Raji (cell line): ENCODE measurements around the gene GIMD1.

ENCODE experiments used
- POLR2A ChIP-seq: IDR thresholded peaks from 2 replicates; pipeline ENCODE4 v1.6.1; 2011; ENCODE audit warnings: low read depth, low read length, control low read depth; ENCODE audit not compliant: insufficient read depth

Gene GIMD1

GRCh38 chr4:106362086-106362825, 6.3 kb downstream of the GIMD1 start:
- no peak for TF ChIP-seq POLR2A

DNA sequence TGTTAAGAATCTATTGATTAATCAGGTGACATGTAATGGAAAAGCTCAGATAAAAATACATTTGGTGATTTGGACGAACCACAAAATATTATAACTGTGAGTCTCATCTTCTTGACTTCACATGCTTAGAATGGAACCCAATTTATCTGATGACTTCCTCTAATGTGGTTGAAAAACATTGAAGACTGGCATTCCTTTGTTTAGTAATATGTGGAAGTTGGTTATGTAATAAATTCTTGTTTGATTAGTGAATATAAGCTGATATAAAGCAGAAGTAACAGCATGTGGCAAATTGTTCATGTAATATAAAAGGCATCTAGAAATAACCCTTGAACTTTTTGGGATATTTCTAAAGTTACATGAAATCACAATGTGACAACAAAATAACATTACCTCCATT, 9.7 kb downstream of the GIMD1 start:
- no peak for TF ChIP-seq POLR2A

GRCh38 chr4:106355193-106355592, 13.4 kb downstream of the GIMD1 start:
- no peak for TF ChIP-seq POLR2A

GRCh38 chr4:106353786-106354185, 14.8 kb downstream of the GIMD1 start:
- TF ChIP-seq POLR2A = no peak

DNA sequence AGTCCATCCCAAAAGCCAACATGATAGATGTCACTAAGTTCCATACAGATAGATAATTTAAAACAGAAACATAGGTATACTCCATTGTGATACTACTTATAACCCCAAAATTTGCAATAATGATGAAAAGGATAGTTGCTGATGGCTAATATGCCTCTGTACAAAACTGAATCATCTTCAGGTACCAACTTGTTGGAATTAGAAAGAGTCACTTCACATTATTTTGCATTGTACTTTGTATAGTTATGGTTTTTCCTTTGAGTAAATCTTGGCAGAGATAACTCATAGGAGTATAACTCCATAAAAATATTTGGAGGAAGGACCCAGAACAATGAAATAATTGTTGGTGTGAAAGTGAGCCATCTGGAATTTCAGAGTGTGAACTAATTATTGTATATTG, 17.6 kb downstream of the GIMD1 start:
- TF ChIP-seq POLR2A = no peak

- no peak for TF ChIP-seq POLR2A
Observed at GRCh38 chr4:106347167-106347566, 21.4 kb downstream of the GIMD1 start.

GRCh38 chr4:106344647-106344970, 24.0 kb downstream of the GIMD1 start:
- no peak for TF ChIP-seq POLR2A

DNA sequence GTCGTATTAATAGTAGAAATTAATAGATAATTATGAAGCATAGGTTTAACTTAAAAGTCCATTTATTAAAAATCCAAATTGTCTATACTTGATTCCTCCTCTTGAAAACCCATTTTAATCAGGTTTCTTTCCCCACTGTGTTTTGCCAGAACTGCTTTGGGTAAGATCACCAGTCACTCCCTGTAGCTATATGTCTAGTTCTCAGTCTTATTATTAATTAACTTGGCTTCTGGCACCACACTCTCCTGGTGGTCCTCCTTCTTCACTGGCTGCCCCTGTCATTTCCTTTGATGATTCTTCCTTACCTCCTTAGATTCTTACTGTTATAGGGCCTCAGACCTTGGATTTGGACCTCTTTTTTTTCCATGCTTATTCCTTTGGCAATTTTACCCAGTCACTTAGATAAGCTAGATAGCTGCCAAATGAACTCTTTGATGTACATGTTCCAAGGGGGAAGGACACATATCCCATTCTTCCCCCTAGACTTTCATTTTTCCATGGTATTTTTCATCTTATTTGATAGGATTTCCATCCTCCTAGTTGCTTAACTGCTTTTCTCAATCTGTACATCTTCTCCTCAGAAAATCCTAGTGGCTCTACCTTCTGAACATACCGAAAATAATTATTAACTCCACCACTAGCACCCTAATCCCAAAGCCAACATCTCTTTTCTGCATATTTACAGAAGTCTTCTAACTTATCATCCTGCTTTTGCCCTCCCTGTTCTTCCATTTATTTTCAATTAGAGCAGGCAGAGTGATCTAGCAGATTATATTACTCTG, 24.5 kb downstream of the GIMD1 start:
- no peak for TF ChIP-seq POLR2A

DNA sequence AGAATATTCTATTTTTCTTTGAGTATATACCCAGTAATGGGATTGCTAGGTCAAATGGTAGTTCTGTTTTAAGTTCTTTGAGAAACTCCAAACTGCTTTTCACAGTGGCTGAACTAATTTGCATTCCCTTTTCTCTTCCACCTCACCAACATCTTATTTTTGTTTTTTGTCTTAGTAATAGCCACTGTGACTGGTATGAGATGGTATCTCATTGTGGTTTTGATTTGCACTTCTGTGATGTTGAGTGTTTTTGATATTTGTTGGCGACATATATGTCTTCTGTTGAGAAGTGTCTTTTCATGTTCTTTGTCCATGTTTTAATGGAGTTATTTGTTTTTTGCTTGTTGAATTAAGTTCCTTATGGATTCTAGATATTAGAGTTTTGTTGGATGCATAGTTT, 27.8 kb downstream of the GIMD1 start:
- TF ChIP-seq POLR2A = no peak

GRCh38 chr4:106339431-106339830, 29.1 kb downstream of the GIMD1 start:
- no peak for TF ChIP-seq POLR2A

- TF ChIP-seq POLR2A = no peak
Observed at GRCh38 chr4:106338671-106339070, 29.9 kb downstream of the GIMD1 start.

DNA sequence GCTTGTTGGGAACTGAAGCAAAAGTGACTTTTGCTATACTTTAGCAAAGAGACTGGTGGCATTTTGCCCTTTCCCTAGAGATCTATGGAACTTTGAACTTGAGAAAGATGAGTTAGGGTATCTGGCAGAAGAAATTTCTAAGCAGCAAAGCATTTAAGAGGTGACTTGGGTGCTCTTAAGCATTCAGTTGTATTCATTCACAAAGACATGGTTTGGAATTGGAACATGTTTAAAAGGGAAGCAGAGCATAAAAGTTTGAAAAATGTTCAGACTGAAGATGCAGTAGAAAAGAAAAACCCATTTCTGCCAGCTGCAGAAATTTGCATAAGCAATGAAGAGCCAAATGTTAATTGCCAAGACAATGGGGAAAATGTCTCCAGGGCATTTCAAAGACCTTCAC, 30.7 kb downstream of the GIMD1 start:
- no peak for TF ChIP-seq POLR2A

GRCh38 chr4:106336618-106337017, 32.0 kb downstream of the GIMD1 start:
- TF ChIP-seq POLR2A = no peak

GRCh38 chr4:106334741-106335470, 33.7 kb downstream of the GIMD1 start:
- TF ChIP-seq POLR2A = no peak

DNA sequence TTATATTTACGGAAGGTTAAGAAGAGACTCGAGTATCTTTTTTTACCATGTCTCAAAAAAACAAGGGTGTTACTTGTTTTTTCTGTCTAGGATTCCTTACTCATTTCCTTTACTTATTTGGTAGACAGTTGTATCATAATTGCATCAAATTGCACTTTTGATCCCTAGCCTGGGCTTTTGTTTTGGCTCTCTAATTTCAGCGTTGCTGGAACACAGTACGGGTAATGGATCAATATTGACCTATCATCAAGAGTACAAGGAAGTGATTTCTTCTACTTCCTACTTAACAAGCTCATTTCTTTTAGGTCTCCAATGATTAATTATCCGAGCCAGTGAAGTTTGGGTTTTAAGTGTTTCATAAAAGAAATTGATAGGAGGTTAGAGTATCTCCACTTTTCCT, 35.4 kb downstream of the GIMD1 start:
- TF ChIP-seq POLR2A = no peak

DNA sequence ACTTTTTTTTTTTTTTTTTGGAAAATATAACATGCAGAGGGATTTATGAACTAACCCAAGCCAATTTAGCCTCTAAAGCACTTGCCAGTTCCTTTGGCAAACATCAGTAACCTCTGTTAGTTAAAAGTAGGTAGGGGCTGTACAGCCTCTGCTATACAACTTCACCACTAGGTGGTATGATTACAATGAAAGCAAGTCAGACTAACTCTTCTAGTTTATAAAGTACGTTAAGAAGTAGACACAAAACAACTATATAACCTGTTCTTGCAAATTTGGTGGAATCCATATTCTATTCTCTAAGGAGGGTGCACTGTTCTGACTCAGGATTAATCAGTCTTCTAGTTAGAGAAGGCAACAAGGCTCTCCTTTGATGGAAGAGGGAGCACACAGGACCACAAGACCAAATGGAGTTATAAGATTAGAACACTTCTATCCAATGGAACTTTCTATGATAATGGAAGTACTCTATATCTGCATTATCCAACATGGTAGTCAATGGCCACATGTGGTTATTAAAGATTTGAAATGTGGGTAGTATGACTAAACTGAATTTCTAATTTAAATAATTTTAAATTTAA, 39.4 kb downstream of the GIMD1 start:
- TF ChIP-seq POLR2A = no peak

DNA sequence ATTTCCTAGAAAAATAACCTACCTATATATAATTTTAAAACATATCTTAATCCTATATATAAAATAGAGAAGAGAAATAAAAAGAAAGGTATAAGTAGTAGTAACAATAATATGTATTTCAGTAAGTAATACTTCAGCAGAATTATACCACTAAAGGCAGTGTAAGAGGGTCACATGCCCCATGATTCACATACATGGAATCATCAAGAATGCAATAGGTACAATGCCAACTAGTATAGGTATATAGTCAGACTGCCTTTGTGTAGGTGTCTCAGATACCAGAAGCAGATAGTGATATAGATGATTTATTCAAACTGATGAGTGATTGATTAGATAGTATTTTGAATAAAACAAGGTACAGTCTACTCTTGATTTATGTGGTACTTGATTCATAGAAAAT, 42.8 kb downstream of the GIMD1 start:
- TF ChIP-seq POLR2A = no peak
